ENCODE data around the gene E2F2. TPM values are rescaled to one million over a fixed set of nuclear protein-coding genes. Genes with fewer than 3 reads are reported as not detected.

The E2F2 gene
- polyA plus RNA-seq, 3 donors from 2014 or later, result 0.28 to 1.3 (median 1.2) TPM

DNA sequence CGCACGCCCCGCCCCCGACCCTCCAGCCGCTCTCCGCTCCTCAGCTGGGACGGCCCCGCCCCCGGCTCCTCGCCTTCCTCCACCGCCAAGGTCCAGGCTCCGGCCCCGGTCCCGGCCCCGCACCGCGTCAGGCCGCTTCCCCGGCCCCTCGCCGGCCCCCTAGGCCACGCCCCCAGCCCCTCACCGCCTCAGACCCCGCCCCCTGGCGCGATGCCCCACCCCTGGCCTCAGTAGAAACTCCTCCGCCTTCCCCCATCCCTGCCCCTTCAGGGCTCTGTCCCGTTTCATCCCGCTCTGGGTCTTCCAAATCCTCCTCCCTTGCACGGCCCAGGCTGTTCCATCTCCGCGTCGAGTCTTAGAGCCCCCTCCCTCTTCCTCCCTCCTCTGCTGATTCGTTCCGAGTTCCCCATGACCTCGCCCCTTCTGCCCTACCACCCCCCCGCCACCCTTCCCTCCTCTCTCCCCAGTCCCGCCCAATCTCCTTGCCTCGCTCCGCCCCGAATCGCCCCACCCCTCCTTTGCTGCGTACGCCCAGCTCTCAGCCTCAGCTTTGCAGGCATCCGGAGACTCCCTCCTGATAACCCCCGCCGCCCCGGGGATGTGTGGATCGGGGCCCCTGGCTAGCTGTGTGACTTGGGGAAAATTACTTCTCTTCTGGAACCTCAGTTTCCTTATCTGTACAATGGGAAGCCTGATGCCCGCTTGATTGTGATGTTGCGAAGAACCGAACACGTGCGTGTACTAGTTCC lies 46.6 kb downstream of the E2F2 start:
- Mint-ChIP-seq H3K4me1 (peaks cover 14% of the 10 kb centered on the region in 2 donors), H3K36me3 (no peaks in the 10 kb centered on the region), H3K27ac (peak overlapping the region in 1 of 6 donors; percentile 61), H3K9me3 (no peaks in the 10 kb centered on the region), H3K4me3 (peak overlapping the region; percentile 82 to 89 (median 85)), H3K27me3 (ENCODE audit: low read depth in 3 of 3) (peaks cover 19 to 26% (median 21%) of the 10 kb centered on the region in 3 donors)
- peak; percentile 71 to 81 (median 78) for DNase-seq

- Mint-ChIP-seq H3K36me3 (no peaks in the 10 kb centered on the region), H3K4me1 (peaks cover 14% of the 10 kb centered on the region in 2 donors), H3K4me3 (peak within 1 kb of the TSS; percentile 82 to 89 (median 86)), H3K27ac (peak within 1 kb of the TSS in 3 of 6 donors; percentile 0 to 61 (median 57)), H3K9me3 (no peaks in the 10 kb centered on the region), H3K27me3 (ENCODE audit: low read depth in 3 of 3) (peaks cover 15 to 26% (median 16%) of the 10 kb centered on the region in 3 donors)
- no peak for DNase-seq
These were observed 47.4 kb downstream of the E2F2 start, which contains the start of gene ASAP3 for GRCh38 chr1:23483321-23484252. ASAP3 (minus strand) TSS chr1:23484179; CDS start chr1:23484133, 46 bp downstream.

DNA sequence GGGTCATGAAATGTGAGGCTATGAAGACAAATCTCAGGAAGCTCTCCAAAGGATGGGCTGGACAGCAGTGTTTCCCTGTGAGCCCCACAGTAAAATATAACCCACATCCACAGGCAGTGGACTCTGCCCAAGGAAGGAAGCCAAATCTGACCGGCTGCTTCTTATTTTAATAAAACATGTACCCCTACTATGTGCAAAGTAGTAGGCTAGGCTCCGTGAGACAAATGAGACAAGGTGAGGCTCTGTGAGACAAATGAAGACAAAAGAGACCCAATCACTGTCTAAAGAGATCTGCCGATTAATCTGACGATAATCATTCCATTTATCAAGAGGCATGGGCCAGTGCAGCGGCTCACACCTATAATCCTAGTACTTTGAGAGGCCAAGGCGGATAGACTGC lies 49.1 kb downstream of the E2F2 start:
- peaks cover 12 to 23% (median 14%) of the 10 kb centered on the region in 3 donors for H3K27me3 Mint-ChIP-seq (ENCODE audit: low read depth in 3 of 3)
- no peak for DNase-seq
- H3K4me3 Mint-ChIP-seq, result peak overlapping the region in 4 of 5 donors; percentile 18 to 57 (median 40)

GRCh38 chr1:23481026-23481597 lies 49.9 kb downstream of the E2F2 start:
- DNase-seq, result no peak
- no peaks in the 10 kb centered on the region for H3K36me3 Mint-ChIP-seq
- no peak overlapping the region for H3K4me3 Mint-ChIP-seq
- no peaks in the 10 kb centered on the region for H3K9me3 Mint-ChIP-seq
- no peak overlapping the region for H3K27ac Mint-ChIP-seq
- H3K4me1 Mint-ChIP-seq, result peaks cover 14% of the 10 kb centered on the region in 2 donors
- H3K27me3 Mint-ChIP-seq (ENCODE audit: low read depth in 3 of 3), result peaks cover 14 to 18% (median 17%) of the 10 kb centered on the region in 3 donors

More for the DNA sequence above, 49.1 kb downstream of the E2F2 start:
- Mint-ChIP-seq H3K9me3 (no peaks in the 10 kb centered on the region), H3K4me1 (peaks cover 14% of the 10 kb centered on the region in 2 donors), H3K36me3 (no peaks in the 10 kb centered on the region), H3K27ac (no peak overlapping the region)

DNA sequence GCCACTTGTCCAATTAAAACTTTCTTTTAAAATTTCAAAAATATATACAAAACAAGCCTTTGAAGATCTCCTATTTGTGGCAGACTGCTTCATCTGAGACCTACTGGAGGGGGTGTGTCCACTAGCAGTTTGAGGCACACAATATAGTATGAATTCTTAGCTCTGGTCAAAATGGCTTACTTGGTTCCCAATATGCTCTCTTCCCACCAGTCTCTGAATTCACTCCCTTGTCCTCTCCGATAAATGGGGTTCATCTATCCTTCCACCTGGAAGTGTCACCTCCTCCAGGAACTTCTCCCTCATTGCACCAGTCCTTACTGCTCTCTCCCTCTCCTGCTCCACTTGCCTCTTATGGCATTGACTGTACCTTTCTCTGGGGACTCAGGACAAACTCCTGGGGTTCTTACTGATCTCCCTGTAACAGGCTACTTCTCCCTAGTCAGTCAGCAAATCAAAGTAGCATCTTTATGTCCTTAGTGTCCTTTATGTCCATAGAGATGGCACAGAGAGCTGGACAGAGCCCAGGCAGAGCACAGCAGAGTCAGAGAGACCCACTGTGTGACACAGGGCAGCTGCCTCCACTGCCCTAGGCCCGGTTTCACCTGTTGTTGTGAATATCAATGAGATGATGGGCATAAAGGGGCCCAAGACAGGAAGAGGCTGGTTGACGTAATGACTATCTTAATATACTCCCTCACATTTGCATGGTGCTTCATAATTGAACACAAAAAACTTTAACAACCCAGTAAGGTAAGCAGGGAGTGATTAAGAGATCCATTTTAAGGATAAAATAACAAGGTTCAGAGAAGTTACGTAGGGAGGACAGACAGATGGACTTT lies 50.6 kb downstream of the E2F2 start:
- H3K27me3 Mint-ChIP-seq (ENCODE audit: low read depth in 3 of 3), result peaks cover 11 to 17% (median 16%) of the 10 kb centered on the region in 3 donors
- no peaks in the 10 kb centered on the region for H3K36me3 Mint-ChIP-seq
- DNase-seq, result no peak
- H3K27ac Mint-ChIP-seq, result no peak overlapping the region
- H3K4me3 Mint-ChIP-seq, result no peak overlapping the region
- no peaks in the 10 kb centered on the region for H3K9me3 Mint-ChIP-seq
- H3K4me1 Mint-ChIP-seq, result peaks cover 14% of the 10 kb centered on the region in 2 donors

DNA sequence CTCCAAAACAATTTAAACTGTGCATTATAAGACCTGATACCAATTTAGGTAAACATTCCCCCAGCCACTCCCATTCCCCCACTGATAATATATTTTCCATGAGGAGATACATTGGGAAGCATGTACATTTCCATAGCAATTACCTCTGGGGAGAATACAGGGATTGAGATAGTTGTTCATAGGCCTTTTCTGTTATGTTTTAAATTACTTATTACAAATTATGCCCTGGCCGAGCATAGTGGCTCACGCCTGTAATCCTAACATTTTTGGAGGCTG lies 51.4 kb downstream of the E2F2 start:
- H3K27me3 Mint-ChIP-seq (ENCODE audit: low read depth in 3 of 3), result peaks cover 4 to 18% (median 15%) of the 10 kb centered on the region in 3 donors

DNA sequence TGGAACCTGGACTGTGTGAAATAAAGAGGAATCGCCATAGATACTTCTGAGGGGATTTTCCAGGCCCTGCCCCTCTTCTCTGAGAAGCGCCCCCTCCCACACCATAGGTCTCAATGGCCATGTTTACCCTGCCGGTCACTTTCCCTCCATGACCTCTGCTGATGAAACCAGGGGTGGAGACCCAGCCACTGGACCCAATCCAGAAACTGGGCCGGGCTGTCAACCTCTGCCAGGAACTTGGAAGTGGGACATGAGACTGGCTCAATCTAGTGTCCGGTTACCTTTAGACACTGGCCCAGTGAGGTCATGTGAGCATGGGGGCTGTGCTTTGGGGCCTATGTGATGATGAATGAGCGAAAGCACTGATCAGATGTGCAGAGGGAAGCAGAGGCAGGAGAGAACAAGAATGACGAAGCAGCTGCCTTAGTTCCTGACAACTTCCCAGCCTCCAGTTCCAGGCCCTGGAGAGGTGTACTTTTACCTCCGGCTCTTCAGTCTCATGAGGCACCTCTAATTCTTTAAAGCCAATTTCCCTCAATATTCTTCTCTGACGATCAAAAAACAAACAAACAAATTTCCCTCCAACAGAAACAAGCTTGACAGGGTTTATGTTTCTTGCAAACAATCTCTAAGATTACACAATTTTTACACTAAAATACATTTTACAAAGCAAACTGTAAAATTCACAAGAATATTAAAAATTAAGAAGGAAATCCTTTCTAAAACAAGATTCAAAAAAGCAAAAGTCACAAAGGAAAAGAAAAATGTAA lies 52.0 kb downstream of the E2F2 start:
- DNase-seq, result no peak
- no peaks in the 10 kb centered on the region for H3K9me3 Mint-ChIP-seq
- H3K36me3 Mint-ChIP-seq, result no peaks in the 10 kb centered on the region
- H3K27me3 Mint-ChIP-seq (ENCODE audit: low read depth in 3 of 3), result peaks cover 2 to 18% (median 15%) of the 10 kb centered on the region in 3 donors
- no peak overlapping the region for H3K4me3 Mint-ChIP-seq
- peaks cover 8% of the 10 kb centered on the region in 2 donors for H3K4me1 Mint-ChIP-seq
- no peak overlapping the region for H3K27ac Mint-ChIP-seq

More for the DNA sequence above, 51.4 kb downstream of the E2F2 start:
- Mint-ChIP-seq H3K9me3 (no peaks in the 10 kb centered on the region), H3K4me3 (no peak overlapping the region), H3K27ac (no peak overlapping the region), H3K4me1 (peaks cover 9 to 10% of the 10 kb centered on the region in 2 donors), H3K36me3 (no peaks in the 10 kb centered on the region)
- DNase-seq, result no peak

DNA sequence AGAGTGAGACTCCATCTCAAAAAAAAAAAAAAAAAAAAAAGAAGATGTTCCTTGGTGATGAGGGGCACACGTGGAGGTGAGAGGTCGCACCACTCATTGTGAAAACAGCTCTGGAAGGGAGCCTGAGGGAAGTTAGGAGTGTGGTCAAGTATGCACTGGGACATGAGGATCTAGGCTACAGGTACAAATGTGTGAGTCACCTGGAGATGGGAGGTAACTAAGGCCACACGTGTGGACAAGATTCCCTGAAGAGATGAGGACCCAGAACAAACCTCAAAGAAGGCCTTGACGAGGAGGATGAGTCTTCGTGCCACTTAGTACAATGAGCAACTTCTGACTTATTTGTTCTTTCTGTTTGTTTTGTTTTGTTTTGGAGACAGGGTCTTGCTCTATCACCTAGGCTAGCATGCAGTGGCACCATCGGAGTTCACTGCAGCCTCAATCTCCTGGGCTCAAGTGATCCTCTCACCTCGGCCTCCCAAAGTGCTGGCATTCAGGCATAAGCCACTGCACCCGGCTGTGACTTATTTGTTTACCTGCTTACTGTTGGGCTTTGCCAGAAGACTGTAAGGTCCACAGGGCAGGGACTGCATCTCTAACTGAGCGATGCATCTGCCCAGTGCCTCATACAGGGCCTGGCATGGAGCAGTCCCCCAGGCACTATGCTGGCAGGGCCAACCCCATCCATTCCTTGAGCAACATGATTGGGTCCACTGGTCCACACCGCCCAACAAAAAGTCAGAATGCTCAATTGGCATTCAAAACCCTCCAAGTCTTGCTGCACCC lies 53.5 kb downstream of the E2F2 start:
- Mint-ChIP-seq H3K36me3 (no peaks in the 10 kb centered on the region), H3K9me3 (no peaks in the 10 kb centered on the region)

GRCh38 chr1:23475641-23476040 lies 55.4 kb downstream of the E2F2 start:
- Mint-ChIP-seq H3K27me3 (ENCODE audit: low read depth in 3 of 3) (peaks cover 2 to 11% (median 7%) of the 10 kb centered on the region in 3 donors), H3K9me3 (no peaks in the 10 kb centered on the region)

More for the DNA sequence above, 53.5 kb downstream of the E2F2 start:
- no peak overlapping the region for H3K27ac Mint-ChIP-seq
- H3K4me1 Mint-ChIP-seq, result no peaks in the 10 kb centered on the region
- no peak overlapping the region for H3K4me3 Mint-ChIP-seq
- no peak for DNase-seq
- peaks cover 2 to 12% (median 9%) of the 10 kb centered on the region in 3 donors for H3K27me3 Mint-ChIP-seq (ENCODE audit: low read depth in 3 of 3)

DNA sequence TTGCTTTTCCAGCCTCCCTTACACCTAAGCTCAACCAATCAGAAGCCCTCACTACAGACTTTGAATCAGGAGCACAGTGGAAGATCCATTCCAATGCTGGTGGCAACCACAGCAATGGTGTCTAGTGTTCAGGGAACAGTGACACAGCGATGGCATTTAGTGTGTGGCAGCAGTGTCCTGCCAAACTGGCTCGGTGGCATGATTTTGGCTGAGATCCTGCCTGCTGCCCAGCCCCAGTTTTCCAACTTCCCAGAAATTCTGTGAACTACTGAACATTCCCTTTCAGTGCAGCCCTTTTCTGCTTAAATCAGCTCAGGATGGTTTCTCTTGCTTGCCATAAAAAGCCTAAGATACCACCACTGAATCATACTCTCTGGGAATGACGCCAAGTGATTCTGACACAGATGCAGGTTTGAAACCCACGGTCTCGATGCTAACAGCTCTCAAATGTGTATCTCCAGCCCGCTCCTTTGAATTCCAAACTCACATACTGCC lies 55.9 kb downstream of the E2F2 start:
- Mint-ChIP-seq H3K27me3 (ENCODE audit: low read depth in 3 of 3) (peaks cover 2 to 8% (median 4%) of the 10 kb centered on the region in 3 donors), H3K36me3 (no peaks in the 10 kb centered on the region), H3K27ac (no peak overlapping the region), H3K4me1 (no peaks in the 10 kb centered on the region), H3K9me3 (no peaks in the 10 kb centered on the region), H3K4me3 (no peak overlapping the region)
- no peak for DNase-seq

More at GRCh38 chr1:23475641-23476040, 55.4 kb downstream of the E2F2 start:
- H3K27ac Mint-ChIP-seq, result no peak overlapping the region
- no peak for DNase-seq
- no peaks in the 10 kb centered on the region for H3K36me3 Mint-ChIP-seq
- H3K4me1 Mint-ChIP-seq, result no peaks in the 10 kb centered on the region
- no peak overlapping the region for H3K4me3 Mint-ChIP-seq

DNA sequence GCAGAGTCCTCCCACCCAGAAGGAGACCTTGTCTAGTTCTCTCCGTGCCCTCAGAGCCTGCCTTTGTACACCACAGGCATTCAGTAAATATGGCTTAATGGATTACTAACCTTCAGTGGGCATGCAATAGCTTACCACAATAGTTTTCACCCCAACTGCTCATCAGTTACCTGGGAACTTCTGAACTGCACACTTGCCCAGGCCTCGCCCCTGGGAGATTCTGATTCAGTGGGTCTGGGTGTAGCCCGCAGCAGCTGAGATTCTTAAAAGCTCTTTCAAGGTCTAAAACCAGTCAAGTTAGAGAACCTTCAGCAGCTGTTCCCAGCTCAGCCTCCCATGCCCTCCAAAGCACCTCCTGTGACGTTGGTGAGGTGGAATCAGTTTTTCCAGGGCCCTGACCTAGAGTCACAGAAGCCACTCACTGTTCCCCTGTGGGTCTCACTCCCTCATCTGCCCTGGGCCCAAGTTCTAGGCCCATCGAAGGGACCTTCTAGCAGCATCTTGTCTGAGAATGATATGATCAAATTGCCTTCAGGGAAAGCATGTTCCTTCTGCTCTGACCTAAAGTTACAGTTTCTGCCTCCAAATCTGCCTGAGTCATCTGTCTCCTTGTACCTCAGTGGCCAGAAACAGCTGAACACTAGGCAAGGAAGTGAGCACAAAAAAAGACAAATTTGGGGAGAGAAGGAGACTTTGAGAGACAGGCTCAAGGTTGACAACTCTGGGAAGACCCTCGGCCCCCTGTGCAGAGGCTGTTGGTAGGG lies 57.8 kb downstream of the E2F2 start:
- Mint-ChIP-seq H3K4me1 (no peaks in the 10 kb centered on the region), H3K27ac (no peak overlapping the region), H3K27me3 (ENCODE audit: low read depth in 3 of 3) (peaks cover 1 to 8% (median 4%) of the 10 kb centered on the region in 3 donors), H3K9me3 (no peaks in the 10 kb centered on the region), H3K36me3 (no peaks in the 10 kb centered on the region), H3K4me3 (no peak overlapping the region)
- DNase-seq, result no peak
